Measurements from ENCODE around the gene KDM5B.
"Not testable (repeated sequence)": the region's sequence is repeated elsewhere in the genome, so short reads cannot be mapped to it uniquely, and the experiment has no call there.

The KDM5B gene

DNA sequence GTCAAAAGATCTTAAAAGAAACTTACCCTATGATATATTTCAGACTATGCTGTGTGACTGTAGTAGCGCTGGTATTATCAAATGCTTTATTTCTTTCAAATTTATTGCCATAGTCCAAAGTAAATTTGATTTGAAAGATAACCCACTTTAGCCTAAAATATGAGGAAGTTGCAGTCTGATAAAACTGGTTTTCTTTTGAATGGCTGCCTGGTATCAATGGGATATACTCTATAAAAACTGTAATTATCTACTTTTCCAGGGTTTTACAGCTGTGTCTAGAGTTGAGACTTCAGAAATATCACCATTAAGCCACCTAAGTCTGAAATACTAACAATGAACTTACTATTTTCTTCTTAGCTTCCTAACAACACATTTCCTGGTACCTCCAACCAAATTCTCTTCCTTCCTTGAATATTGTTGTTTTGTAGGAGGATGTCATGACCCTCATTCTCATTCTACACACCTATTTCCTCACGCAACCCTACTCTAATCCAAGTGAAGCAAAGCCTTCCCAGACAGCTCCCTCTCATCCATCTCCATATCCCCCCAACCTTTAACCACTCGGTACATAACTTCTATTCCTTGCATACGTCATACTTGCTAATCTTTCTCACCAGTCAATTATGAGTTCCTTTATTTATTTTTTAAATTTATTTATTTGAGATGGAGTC lies 17.0 kb downstream of the KDM5B start:
- no peak for DNase-seq

DNA sequence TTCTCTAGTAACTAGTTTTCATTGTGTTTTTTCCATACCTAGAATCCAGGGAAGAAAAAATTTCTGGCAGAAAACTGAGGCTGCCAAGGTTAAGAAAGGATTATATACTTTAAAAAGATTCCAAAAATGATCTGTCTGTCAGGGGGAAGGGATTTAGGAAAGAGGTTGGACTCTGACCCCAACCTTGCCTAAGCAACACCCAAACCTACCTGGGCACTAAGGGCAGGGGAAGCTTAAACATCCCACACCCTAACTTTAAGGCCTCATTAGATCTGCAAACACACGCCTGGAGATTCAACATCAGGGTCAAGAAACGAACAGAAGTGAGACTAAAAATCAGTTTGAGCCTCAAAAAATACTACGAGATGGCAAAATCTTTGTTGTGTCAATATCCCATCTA lies 19.4 kb downstream of the KDM5B start:
- no peak for DNase-seq

DNA sequence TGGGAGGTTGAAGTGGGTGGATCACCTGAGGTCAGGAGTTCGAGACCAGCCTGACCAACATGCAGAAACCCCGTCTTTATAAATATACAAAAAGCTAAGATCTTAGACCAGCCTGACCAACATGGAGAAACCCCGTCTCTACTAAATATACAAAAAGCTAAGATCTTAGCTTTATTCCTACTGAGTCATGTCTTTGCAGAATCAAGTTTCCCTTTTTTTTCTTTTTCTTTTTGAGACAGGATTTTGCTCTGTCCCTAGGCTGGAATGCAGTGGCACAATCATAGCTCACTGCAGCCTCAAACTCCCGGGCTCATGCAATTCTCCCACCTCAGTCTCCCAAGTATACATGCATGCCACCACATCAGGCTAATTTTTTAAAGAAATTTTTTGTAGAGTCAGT lies 21.4 kb downstream of the KDM5B start:
- no peak for DNase-seq

DNA sequence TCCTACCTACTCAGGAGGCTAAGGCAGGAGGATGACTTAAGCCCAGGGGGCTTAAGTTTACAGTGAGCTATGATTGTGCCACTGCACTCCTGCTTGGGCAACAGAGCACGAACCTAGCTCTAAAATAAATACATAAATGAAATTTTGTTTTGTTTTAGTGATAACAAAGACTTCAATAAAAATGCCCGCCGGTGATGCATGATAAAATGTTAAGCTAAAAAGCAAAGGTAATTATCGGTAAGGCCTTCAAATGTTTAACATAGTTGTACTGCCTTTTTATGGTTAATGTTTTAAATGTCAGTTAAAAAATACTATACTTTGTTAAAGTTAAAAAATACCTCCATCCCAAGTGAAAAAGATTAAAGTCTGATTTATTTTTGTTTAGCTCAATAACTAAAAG lies 27.0 kb downstream of the KDM5B start:
- DNase-seq: no peak

DNA sequence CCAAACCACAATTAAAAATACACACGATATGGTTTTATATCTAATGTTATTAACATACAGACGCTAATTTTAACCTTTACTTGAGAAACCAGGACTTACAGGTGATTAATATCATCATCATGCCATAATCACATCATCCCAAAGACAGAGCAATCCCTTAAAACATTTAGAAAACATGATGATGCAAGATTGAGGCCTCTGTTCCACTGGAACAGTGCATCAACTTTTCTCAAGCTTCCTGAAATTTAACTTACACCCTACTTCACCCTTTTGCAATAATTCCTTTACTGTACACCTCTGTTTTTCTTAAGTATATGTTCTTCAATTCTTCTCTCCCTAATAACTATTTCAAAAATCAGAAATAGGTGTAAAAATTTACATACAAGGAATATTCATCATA lies 38.1 kb downstream of the KDM5B start:
- DNase-seq: no peak

DNA sequence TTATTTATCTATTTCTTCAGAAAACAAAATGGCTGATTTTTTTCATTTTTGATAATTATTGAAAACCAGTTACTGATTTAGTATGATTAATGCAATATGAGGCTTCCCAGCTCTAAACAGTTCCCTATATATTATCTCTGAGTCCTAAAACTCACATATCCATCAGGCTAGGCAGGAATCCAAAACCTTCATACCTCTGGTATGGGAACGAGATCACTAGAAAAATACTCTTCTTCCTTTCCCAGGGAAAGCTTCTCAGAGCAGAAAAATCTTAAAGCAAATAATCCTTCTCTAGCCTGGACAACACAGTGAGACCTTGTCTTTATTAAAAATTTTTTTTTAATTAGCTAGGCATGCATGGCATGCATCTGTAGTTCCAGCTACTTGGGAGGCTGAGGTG lies 42.5 kb downstream of the KDM5B start:
- DNase-seq: no peak

DNA sequence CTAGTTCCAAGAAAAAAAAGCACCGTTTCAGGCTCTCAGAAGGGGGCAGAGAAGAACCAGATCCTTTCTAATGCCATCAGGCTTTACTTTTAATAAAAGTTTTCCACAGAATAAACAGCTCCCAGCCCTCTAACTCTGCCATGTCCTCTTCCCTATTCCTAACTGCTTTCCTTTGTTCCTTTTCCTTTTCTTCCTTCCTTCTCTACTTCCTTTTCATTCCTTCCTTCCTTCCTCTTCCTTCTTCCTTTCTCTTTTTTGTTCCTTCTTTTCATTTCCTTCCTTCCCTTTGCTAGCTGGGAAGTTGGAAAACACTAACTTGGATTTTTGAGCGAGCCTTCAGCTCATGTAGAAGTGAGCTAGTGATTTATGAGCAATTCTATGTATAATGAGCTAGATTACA lies 46.2 kb downstream of the KDM5B start:
- no peak for DNase-seq

DNA sequence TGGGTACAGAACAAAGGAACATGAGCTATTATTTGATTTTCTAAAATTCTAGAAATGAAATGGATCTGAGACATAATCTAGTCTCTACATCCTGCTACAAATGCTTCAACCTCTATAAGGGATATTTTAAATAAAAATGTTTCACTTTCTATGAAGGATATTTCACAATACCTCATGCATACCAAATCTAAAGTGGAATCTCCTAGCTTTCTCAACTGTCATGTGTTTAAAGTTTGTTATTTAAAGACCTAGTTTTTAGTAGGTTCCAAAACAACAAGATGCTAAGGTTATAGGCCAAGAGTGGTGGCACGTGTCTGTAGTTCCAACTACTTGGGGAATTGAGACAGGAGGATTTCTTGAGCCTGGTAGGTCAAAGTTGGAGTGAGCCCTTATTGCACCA lies 47.6 kb downstream of the KDM5B start:
- no peak for DNase-seq

DNA sequence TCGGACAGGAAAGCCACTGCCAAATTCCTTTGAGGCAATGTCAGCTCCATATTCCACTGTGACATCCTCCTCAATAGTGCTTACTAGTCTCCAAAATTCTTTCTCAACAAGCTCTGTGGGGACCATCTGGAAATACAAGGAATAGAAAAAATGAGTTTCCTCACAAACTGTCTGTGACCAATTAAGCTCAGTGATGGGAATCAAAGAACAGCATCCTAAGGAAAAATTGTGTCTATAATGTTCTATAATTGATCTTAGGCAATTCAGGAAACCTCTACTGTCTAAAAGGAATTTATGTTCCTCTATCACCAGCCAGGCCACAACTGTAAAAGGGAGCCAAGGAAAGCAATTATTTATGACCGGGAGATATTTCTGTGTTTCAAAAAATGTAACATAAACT lies 51.8 kb downstream of the KDM5B start:
- DNase-seq: no peak

DNA sequence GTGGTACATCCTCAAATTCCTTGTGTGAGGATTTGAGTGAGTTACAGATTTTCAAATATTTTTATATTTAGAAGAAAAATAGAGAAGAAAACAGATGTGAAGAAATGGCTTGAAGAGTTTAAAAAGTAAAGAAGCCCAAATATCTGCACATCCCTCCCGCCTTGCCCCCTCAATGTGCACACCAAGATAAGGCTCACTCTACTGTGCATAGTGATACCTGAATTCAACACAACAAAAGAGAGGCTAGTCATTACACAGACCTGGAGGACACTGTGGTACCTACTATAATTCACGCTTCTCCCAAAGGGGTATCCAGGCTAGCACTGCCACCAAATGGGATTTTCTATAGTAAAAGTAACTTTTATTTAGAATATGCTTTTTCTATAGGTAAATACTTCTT lies 53.9 kb downstream of the KDM5B start:
- DNase-seq: no peak

DNA sequence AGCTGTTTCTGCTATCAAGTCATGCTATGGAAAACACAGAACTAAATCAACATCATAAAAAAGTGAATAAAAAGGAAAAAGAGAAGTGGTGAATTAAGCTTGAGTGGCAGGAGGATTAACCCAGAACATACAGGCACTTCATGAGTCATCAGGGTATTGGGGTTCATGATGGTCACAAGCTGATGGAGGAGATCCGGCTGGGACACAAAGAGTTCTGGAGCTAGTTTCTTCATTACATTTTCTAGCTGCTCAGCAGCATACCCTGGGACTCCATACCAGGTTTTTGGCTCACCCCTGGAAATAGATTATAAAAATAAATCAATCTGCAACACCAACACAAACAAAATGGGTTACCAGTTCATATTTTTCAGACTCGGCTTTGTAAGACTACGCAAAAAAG lies 55.4 kb downstream of the KDM5B start:
- DNase-seq: no peak

DNA sequence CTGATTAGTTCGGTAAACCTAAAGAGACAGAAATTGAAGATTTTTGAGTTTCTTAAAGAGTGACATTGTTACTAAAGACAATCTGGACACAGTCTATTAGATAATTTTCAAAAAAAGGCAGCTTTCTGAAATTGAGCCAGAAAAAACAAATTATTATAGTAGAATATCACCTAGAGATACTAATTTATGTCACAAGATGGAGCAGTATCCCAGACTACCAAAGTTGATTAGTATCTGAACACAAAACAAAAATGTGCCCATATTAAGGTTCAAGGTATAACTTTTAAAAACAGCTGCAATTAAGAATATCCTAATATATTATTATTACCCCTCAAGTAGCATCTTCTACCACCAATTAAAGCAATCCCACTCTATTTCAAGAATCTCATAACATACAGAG lies 57.5 kb downstream of the KDM5B start:
- no peak for DNase-seq

DNA sequence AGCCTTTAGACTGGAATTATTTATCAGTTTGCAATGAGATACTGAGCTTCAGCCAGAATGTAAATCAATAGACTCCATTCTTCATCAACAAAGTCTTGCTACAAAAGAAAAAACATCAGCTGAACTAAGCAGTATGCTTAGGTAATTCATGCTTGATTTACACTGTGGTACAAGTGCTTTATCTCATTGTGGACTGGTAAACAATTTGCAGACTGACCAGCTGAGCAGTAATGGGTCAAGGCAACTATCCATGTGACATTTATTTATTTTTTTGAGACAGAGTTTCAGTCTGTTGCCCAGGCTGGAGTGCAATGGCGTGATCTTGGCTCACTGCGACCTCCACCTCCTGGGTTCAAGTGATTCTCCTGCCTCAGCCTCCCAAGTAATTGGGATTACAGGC lies 58.2 kb downstream of the KDM5B start:
- DNase-seq: no peak

DNA sequence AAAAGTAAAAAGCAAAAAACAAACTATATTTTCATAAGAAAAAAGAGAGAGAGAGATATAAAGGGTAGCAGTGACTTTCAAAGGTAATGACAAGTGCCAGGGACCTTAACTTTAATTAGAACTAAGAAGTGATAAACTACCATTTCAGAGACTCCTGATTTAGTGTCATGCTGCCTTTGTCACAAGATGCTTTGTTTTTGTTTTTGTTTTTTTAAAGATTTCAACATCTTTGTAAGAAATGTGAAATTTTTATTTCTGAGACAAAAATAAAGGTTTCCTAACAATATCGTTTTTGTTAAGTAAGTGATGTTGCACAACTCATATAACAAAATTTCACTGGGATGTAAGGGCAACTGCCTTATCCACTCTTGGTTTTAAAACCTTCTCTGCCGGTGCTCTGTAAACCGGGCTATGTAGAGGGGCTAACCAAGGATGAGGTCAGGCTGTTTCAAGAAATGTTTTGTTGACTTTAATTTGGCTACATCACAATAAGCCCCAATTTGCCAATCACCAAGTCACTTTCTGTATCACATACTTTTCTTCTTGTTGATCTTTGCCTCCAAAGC lies 62.8 kb downstream of the KDM5B start:
- no peak for DNase-seq

DNA sequence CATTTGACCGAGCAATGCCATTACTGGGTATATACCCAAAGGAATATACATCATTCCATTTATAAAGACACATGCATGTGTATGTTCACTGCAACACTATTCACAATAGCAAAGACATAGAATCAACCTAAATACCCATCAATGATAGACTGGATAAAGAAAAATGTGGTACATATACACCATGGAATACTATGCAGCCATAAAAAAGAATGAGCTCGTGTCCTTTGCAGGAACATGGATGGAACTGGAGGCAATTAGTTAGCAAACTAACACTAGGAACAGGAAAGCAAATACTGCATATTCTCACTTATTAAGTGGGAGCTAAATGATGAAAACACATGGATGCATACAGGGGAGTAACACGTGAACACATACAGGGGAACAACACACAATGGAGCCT lies 63.5 kb downstream of the KDM5B start:
- not testable (repeated sequence) for DNase-seq

DNA sequence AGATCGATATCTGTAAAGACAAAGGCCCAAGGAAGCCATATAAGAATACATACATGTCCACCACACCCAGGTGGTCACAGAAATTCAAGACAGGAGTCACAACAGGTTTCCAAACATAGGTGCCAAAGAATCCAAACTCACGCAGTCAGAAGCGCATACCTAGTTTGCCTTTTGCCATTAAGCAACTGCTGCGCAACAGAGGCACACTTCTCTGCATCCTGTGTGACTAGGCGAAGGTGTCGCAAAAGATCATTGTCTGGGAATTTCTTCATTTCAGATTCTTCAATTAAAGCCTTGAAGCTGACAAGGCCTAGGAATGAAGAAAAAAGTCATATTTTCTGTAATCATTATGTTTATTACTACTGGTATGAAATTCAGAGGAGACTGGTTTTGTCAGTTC lies 65.7 kb downstream of the KDM5B start:
- DNase-seq: no peak

DNA sequence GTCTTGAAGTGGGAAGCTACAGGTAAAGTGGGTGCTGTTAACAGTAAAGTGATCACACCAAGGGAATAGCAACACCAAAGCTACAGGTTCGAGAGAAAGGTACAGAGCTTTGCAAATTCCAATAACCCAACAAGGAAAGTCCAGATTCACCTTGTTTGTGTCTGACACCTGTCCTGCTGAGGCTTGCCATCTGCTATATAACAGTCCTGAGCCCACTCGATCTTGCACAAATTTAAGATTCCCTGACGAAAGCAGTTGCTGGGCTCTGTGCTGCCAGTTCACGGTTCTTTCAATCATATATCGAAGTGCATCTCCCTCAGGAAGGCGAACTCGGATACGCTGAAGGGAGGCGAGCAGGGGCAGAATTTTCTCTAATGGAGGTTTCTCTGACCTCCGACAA lies 75.0 kb downstream of the KDM5B start:
- no peak for DNase-seq

DNA sequence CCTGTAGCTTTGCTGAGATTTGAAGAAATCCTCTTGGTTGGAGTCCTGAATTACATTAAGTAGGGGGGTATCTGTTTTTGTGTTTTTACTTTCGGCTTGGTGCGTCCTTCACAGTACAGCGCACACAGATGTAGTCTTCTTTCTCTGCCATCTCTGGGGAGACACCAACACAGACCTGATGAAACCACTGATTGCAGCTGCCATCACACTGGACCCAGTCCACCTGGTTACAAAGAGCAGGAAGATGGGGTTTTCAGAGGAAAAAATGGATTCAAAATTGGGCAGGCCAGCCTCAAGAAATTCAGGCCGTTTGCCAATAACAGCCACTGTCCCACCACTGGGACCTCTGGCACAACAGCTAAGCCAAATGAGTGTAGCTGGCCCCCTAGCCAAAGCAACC lies 79.3 kb downstream of the KDM5B start:
- DNase-seq: no peak

DNA sequence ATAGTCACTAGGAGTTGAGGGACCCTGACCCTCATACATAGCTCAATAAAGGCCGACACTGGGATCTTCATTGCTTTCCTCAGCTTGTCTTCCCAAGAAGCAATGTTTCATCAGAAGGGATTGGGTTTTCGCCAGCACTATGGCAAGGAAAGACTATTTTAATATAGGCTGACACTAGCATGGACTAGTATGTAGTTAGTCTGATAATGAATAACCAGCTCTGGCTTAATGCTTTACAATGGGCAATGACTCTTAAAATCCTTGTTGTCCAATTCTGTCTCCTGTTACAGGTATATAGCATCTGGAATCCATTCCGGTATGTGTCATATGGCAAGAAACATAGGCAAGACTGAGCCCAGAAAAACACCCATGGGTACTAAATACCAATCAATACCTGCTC lies 82.7 kb downstream of the KDM5B start:
- DNase-seq: no peak

DNA sequence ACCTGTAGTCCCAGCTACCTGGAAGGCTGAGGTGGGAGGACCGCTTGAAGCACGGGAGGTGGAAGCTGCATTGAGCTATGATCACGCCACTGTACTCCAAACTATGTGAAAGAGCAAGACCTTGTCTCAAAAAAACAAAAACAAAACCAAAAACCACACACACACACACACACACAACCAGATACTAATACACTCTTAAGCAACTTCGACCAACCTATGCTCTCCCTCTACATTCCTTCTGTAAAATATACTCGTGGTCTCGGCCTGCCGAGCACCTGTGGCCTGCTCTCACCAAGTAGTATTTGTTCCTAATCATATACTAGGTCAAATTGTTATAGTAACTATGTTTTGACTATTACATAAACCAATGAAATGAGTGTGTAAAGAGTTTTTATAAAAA lies 84.5 kb downstream of the KDM5B start:
- no peak for DNase-seq

DNA sequence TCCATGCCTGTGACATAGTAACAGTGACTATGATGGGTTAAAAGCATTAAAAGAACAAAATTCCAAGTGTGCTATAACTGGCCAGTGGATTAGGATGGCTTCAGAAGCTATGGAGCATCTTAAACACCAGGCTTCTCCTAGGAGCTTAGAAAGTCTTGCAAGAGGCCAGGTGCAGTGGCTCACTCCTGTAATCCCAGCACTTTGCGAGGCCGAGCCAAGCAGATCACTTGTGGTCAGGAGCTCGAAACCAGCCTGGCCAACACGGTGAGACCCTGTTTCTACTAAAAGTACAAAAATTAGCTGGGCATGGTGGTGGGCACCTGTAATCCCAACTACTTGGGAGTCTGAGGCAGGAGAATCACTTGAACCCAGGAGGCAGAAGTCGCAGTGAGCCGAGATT lies 85.2 kb downstream of the KDM5B start:
- DNase-seq: not testable (repeated sequence)

DNA sequence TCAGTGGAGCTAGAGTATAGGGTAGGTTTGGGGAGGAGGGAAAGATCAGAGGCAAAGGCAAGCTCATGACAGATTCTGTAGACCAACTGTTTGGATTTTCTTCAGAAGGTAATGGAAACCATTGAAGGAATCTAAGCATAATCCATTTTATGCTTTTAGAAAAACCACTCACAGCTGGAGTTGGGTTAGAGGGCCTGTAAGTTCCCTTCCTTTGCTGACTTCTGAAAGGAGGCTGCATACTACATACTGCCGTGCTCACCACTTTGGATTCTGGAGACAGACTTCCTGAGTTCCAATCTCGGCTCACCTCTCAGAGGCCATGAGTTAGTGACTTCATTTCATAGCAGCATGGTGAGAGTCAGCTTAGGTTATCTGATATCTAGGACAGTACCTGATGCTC lies 91.6 kb downstream of the KDM5B start:
- DNase-seq: no peak

DNA sequence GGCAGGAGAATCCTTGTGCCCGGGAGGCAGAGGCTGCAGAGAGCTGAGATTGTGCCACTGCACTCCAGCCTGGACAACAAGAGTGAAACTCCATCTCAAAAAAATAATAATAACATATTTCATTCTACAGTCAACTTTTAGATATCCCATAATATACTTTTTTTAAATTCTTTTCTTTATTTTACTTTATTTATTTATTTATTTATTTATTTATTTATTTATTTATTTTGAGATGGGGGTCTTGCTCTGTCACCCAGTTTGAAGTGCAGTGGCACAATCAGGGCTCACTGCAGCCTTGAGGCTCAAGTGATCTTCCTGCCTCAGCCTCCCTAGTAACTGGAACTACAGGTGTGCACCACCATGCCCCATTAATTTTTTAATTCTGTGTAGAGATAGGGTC lies 94.0 kb downstream of the KDM5B start:
- not testable (repeated sequence) for DNase-seq

DNA sequence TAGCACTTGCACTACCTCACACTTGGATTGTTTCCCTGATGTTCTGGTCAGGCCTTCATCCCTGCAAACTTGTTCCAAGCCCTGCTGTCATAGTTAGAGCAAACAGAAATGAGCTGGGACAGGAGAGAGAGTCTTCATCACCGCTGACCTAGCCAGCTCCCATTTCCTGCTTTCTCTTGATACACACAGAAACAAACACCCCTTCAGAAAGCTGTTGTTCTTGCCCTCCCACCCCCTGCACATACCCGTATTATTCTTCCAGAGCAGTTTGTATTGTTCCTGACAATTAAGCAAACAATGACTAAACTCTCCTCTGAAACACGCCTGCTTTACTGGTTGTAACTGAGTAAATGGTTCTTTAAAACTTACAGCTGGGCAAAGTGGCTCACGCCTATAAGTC lies 95.1 kb downstream of the KDM5B start:
- DNase-seq: no peak

DNA sequence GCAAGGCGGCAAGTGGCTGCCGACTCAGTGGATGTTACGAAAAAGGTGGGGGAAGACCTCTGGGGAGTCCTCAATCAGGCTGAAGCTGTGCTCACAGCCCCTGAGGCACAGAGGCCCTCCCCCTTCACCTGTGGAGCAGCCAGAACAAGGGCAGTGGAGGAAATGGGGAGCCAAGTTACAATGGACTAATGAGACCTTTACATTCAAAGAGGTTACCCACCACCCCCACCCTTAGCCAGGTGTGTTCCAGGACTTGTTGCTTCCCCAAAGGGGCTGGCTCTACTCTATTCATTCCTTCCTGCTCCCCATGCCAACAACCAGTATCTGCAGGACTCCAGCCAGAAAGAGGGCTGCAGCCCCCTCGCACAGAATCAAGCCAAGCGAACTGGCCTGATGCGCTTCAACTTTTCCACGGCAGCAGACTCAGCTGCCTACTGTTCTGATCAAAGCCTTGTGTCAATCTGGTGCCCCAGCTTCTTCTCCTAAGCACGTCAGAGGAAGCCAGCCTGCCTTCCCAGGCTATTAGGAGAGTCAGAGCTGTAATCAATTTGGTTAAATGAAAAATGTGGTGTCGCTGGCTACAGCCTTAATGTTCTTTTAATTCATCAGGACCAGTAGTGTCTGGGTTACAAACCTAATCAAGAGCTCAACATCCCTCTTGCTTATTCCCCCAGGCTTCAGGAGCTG lies 96.1 kb downstream of the KDM5B start:
- no peak for DNase-seq
